PC-9 (cell line): ENCODE data around the gene MTRFR. TPM values are rescaled to one million over a fixed set of nuclear protein-coding genes. Genes with fewer than 3 reads are reported as not detected.

Experiments used
- BruUV-seq: library from RNA; stranded (reverse); fragments of 400-500 nt; replicated peaks from 2 replicates; lab custom pipeline; 2021; lab: Mats Ljungman, UMichigan
- CTCF ChIA-PET: fragments of 300-600 bp; sonication (Branson Sonifier 250); formaldehyde crosslinking; loops from one replicate; lab custom pipeline; 2022; ENCODE audit warnings: antibody characterized with exemption; lab: Charles Lee
- POLR2A ChIA-PET: fragments of 300-600 bp; sonication (Branson Sonifier 250); formaldehyde crosslinking; loops from one replicate; lab custom pipeline; 2022; ENCODE audit warnings: antibody characterized with exemption; ENCODE audit not compliant: unreplicated experiment; lab: Charles Lee
- DNase-seq, 2 experiments: peaks; one replicate each; pipeline versions ENCODE4 v3.0.0 to v3.0.0-alpha.2; 2015 to 2022; ENCODE audit warnings: mixed read lengths in 1 of 2
- H2AFZ ChIP-seq: fragments of 200-600 bp; sonication (generic); 2 replicates; pipeline ENCODE4 v1.8.1; 2017; ENCODE audit warnings: antibody characterized with exemption
- H3F3A ChIP-seq: fragments of 200-600 bp; sonication (generic); 2 replicates; pipeline ENCODE4 v1.8.1; 2017; ENCODE audit warnings: antibody characterized with exemption, mild to moderate bottlenecking, low read depth; ENCODE audit not compliant: insufficient read depth
- H3K27ac ChIP-seq: fragments of 200-600 bp; sonication (generic); 2 replicates; pipeline ENCODE4 v1.6.1; 2016; ENCODE audit warnings: mixed run types
- H3K27me3 ChIP-seq: fragments of 200-600 bp; sonication (generic); 2 replicates; pipeline ENCODE4 v1.6.1; 2016; ENCODE audit warnings: low read depth, mixed run types; ENCODE audit not compliant: insufficient read depth
- H3K36me3 ChIP-seq: fragments of 200-600 bp; sonication (generic); 2 replicates; pipeline ENCODE4 v1.6.1; 2016; ENCODE audit warnings: low read depth, mixed run types
- H3K4me1 ChIP-seq: fragments of 200-600 bp; sonication (generic); replicated peaks from 2 replicates; pipeline ENCODE4 v1.6.1; 2016; ENCODE audit warnings: mixed run types; ENCODE audit not compliant: insufficient read depth
- H3K4me2 ChIP-seq: fragments of 200-600 bp; sonication (generic); 2 replicates; pipeline ENCODE4 v1.6.1; 2017; ENCODE audit warnings: mixed run types
- H3K4me3 ChIP-seq: fragments of 200-600 bp; sonication (generic); 2 replicates; pipeline ENCODE4 v1.6.1; 2016; ENCODE audit warnings: mixed run types
- H3K79me2 ChIP-seq: fragments of 200-600 bp; sonication (generic); 2 replicates; pipeline ENCODE4 v1.6.1; 2017; ENCODE audit warnings: low read depth, mixed run types
- H3K9me2 ChIP-seq: fragments of 200-600 bp; sonication (generic); 2 replicates; pipeline ENCODE4 v1.8.1; 2017; ENCODE audit warnings: mild to moderate bottlenecking; ENCODE audit not compliant: insufficient read depth
- H3K9me3 ChIP-seq: fragments of 200-600 bp; sonication (generic); 2 replicates; pipeline ENCODE4 v1.8.1; 2016; ENCODE audit warnings: low read depth; ENCODE audit not compliant: insufficient read depth
- H4K20me1 ChIP-seq: fragments of 200-600 bp; sonication (generic); 2 replicates; pipeline ENCODE4 v1.8.1; 2017; ENCODE audit not compliant: insufficient read depth
- EZH2 ChIP-seq: fragments of 200-600 bp; sonication (generic); IDR thresholded peaks from 2 replicates; pipeline ENCODE4 v1.8.0; 2017; ENCODE audit warnings: antibody characterized with exemption, low read depth
- intact Hi-C: fragments of 100-400 bp; cut with micrococcal nuclease; formaldehyde crosslinking; loops from one replicate; pipeline ENCODE4 v1.10.0; 2022; ENCODE audit not compliant: unreplicated experiment
- total RNA-seq: library from RNA; stranded (reverse); gene quantifications from 2 replicates; pipeline ENCODE4 v1.2.3, GENCODE V29; 2021
- TF ChIP-seq, protein P1 (sequence below): fragments of 200-600 bp; sonication (generic); conservative IDR thresholded peaks from 2 replicates; pipeline ENCODE4 v1.6.1; 2017; ENCODE audit warnings: mixed run types, antibody characterized with exemption, mild to moderate bottlenecking, moderate library complexity

Gene MTRFR
- total RNA-seq, 1 experiment from 2014 or later, result 19.4 TPM

DNA sequence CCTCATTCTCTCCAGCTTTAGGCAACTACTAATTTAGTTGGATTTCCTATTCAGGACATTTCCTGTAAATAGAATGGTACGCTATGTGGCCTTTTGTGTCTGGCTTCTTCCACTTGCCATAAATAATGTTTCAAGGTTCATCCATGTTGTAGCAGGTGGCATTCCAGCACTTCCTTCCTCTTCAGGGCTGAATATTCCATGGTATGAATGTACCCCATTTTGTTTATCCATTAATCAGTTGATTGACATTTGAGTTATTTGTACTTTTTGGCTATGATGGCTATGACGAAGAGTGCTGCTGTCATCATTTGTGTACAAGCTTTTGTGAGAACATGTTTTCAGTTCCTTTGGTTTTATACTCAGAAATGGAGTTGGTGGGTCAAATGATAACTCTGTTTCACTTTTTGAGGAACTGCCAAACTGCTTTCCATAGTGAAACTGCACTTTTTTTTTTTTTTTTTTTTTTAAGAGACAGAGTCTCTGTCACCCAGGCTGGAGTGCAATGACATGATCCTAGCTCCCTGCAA lies 44.9 kb downstream of the MTRFR start:
- Histone ChIP-seq H4K20me1 (no peaks in the 10 kb centered on the region), H3K4me1 (no peaks in the 10 kb centered on the region), H3K4me3 (no peak overlapping the region), H3K79me2 (no peaks in the 10 kb centered on the region), H3K27me3 (no peaks in the 10 kb centered on the region), H3K27ac (no peak overlapping the region), H3K36me3 (no peaks in the 10 kb centered on the region), H3K9me2 (no peaks in the 10 kb centered on the region), H3F3A (no peaks in the 10 kb centered on the region), H3K4me2 (no peak overlapping the region), H3K9me3 (no peaks in the 10 kb centered on the region), H2AFZ (no peak overlapping the region)
- no peak for DNase-seq
- BruUV-seq, result no TSS peak
- ChIA-PET POLR2A (no interaction called here), CTCF (no interaction called here)
- no peak for TF ChIP-seq EZH2
- TF ChIP-seq, protein P1, sequence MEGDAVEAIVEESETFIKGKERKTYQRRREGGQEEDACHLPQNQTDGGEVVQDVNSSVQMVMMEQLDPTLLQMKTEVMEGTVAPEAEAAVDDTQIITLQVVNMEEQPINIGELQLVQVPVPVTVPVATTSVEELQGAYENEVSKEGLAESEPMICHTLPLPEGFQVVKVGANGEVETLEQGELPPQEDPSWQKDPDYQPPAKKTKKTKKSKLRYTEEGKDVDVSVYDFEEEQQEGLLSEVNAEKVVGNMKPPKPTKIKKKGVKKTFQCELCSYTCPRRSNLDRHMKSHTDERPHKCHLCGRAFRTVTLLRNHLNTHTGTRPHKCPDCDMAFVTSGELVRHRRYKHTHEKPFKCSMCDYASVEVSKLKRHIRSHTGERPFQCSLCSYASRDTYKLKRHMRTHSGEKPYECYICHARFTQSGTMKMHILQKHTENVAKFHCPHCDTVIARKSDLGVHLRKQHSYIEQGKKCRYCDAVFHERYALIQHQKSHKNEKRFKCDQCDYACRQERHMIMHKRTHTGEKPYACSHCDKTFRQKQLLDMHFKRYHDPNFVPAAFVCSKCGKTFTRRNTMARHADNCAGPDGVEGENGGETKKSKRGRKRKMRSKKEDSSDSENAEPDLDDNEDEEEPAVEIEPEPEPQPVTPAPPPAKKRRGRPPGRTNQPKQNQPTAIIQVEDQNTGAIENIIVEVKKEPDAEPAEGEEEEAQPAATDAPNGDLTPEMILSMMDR, result no peak
- intact Hi-C loops, result no loop called here

DNA sequence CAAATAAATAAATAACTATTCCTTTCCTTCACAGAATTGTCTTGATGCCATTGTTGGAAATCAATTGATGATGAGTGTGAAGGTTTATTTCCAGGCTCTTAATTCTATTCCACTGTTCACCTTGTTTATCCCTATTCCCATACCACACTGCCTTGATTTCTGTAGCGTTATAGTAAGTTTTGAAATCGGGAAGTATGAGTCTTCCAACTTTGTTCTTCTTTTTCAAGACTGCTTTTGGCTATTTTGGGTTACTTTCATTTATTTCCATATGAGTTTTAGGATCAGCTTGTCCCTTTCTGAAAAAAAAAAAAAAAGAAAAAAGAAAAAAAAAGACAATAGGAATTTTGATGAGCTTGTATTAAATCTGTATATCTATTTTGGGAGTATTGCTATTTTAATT lies 47.7 kb downstream of the MTRFR start:
- no peaks in the 10 kb centered on the region for H4K20me1 ChIP-seq
- H3K36me3 ChIP-seq, result no peaks in the 10 kb centered on the region
- H2AFZ ChIP-seq, result no peak overlapping the region
- H3K9me3 ChIP-seq, result no peaks in the 10 kb centered on the region
- no peak overlapping the region for H3K4me3 ChIP-seq
- H3K9me2 ChIP-seq, result no peaks in the 10 kb centered on the region
- intact Hi-C loops, result no loop called here
- DNase-seq, result no peak
- H3K27me3 ChIP-seq, result no peaks in the 10 kb centered on the region
- no peaks in the 10 kb centered on the region for H3K79me2 ChIP-seq
- H3F3A ChIP-seq, result no peaks in the 10 kb centered on the region
- no peak for TF ChIP-seq EZH2
- TF ChIP-seq, protein P1, result no peak
- POLR2A ChIA-PET, result no interaction called here
- H3K4me2 ChIP-seq, result no peak overlapping the region
- H3K4me1 ChIP-seq, result no peaks in the 10 kb centered on the region
- no TSS peak for BruUV-seq
- H3K27ac ChIP-seq, result no peak overlapping the region
- CTCF ChIA-PET, result interaction anchor here (0.6 kb wide), 1 partner anchor 85 kb away, joined by 12 read pairs; no protein-coding TSS in a partner anchor

DNA sequence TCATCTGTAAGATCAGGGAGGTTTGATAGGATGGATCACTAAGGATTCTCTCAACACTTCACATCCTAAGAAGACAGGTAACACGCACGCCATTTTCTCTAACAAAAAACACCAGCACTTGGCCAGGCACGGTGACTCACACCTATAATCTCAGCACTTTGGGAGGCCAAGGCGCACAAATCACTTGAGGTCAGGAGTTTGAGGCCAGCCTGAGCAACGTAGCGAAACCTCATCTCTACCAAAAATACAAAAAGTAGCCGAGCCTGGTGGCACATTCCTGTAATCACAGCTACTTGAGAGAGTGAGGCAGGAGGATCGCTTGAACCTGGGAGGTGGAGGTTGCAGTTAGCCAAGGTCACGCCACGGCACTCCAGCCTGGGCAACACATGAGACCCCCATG lies 48.9 kb downstream of the MTRFR start:
- TF ChIP-seq, protein P1, result no peak
- TF ChIP-seq EZH2, result no peak
- Histone ChIP-seq H3K27me3 (no peaks in the 10 kb centered on the region), H3K79me2 (no peaks in the 10 kb centered on the region), H3K4me2 (no peak overlapping the region), H4K20me1 (no peaks in the 10 kb centered on the region), H3K27ac (no peak overlapping the region), H3F3A (no peaks in the 10 kb centered on the region), H3K36me3 (no peaks in the 10 kb centered on the region), H2AFZ (no peak overlapping the region), H3K4me1 (no peaks in the 10 kb centered on the region), H3K4me3 (no peak overlapping the region), H3K9me3 (no peaks in the 10 kb centered on the region), H3K9me2 (no peaks in the 10 kb centered on the region)
- ChIA-PET POLR2A (no interaction called here), CTCF (no interaction called here)
- intact Hi-C loops, result no loop called here
- no TSS peak for BruUV-seq
- DNase-seq, result no peak
